Caco-2 (cell line): ENCODE results near the gene NUDT15. TPM values are rescaled to one million over a fixed set of nuclear protein-coding genes. Genes with fewer than 3 reads are reported as not detected.

Experiments
- BruUV-seq: library from RNA; stranded (reverse); fragments of 400-500 nt; replicated peaks from 2 replicates; lab custom pipeline; 2021; lab: Mats Ljungman, UMichigan
- CTCF ChIA-PET: fragments of 300-600 bp; sonication (Branson Sonifier 250); formaldehyde crosslinking; loops from one replicate; lab custom pipeline; 2022; ENCODE audit warnings: antibody characterized with exemption; lab: Charles Lee
- POLR2A ChIA-PET: fragments of 300-600 bp; sonication (Branson Sonifier 250); formaldehyde crosslinking; loops from one replicate; lab custom pipeline; 2022; ENCODE audit warnings: antibody characterized with exemption; lab: Charles Lee
- DNase-seq, 2 experiments: peaks; one replicate each; pipeline versions ENCODE4 v3.0.0 to v3.0.0-alpha.2; 2020 to 2022
- H3K27me3 ChIP-seq: replicated peaks from 2 replicates; pipeline ENCODE4 v1.6.0; 2011; ENCODE audit warnings: low read length; ENCODE audit not compliant: control insufficient read depth, insufficient read depth
- H3K36me3 ChIP-seq: 2 replicates; pipeline ENCODE4 v1.5.1; 2011; ENCODE audit warnings: low read length; ENCODE audit not compliant: control insufficient read depth, insufficient read depth
- H3K4me1 ChIP-seq: fragments of 250-450 bp; sonication (Bioruptor Pico); 2 replicates; pipeline ENCODE4 v1.5.1; 2020; ENCODE audit warnings: mild to moderate bottlenecking
- H3K4me3 ChIP-seq: 2 replicates; pipeline ENCODE4 v1.5.1; 2011; ENCODE audit warnings: low read depth, mild to moderate bottlenecking, control low read depth, low read length
- H3K9me3 ChIP-seq: fragments of 250-450 bp; sonication (Bioruptor Pico); 2 replicates; pipeline ENCODE4 v1.5.1; 2020; ENCODE audit warnings: mild to moderate bottlenecking, moderate library complexity
- H3K27ac Mint-ChIP-seq: one replicate; pipeline ENCODE4 v1.8.0; 2022; ENCODE audit warnings: mixed read lengths; ENCODE audit not compliant: unreplicated experiment
- H3K27me3 Mint-ChIP-seq: one replicate; pipeline ENCODE4 v1.8.0; 2022; ENCODE audit warnings: mixed read lengths; ENCODE audit not compliant: insufficient read depth, unreplicated experiment
- H3K36me3 Mint-ChIP-seq: one replicate; pipeline ENCODE4 v1.8.0; 2022; ENCODE audit warnings: mild to moderate bottlenecking, mixed read lengths; ENCODE audit not compliant: insufficient read depth, unreplicated experiment
- H3K4me1 Mint-ChIP-seq: one replicate; pipeline ENCODE4 v1.8.0; 2022; ENCODE audit warnings: low read depth, mixed read lengths; ENCODE audit not compliant: unreplicated experiment
- H3K4me3 Mint-ChIP-seq: one replicate; pipeline ENCODE4 v1.8.0; 2022; ENCODE audit warnings: mild to moderate bottlenecking, moderate library complexity, mixed read lengths; ENCODE audit not compliant: unreplicated experiment
- H3K9me3 Mint-ChIP-seq: one replicate; pipeline ENCODE4 v1.8.0; 2022; ENCODE audit warnings: mixed read lengths; ENCODE audit not compliant: unreplicated experiment
- CTCF ChIP-seq, 2 experiments: fragments of 200-600 bp in 1 of 2; IDR thresholded peaks; 1 replicate in 1 of 2; 2 replicates in 1 of 2; pipeline versions ENCODE4 v1.5.1 to v1.8.0; 2011 to 2022; ENCODE audit warnings: antibody characterized with exemption in 1 of 2, control low read depth in 1 of 2, inconsistent platforms in 1 of 2, low read depth in 1 of 2, low read length in 1 of 2, mild to moderate bottlenecking in 1 of 2, moderate library complexity in 1 of 2; ENCODE audit not compliant: insufficient read depth in 1 of 2, severe bottlenecking in 1 of 2, unreplicated experiment in 1 of 2
- intact Hi-C: fragments of 100-400 bp; cut with micrococcal nuclease; formaldehyde crosslinking; loops from one replicate; pipeline ENCODE4 v1.10.0; 2022; ENCODE audit not compliant: unreplicated experiment
- total RNA-seq: library from RNA; stranded (reverse); gene quantifications from 2 replicates; pipeline ENCODE4 v1.2.3, GENCODE V29; 2022

NUDT15 gene
- total RNA-seq, 1 experiment from 2014 or later = 36.0 TPM

GRCh38 chr13:48038761-48039160 lies 1.2 kb downstream of the NUDT15 start:
- Mint-ChIP-seq H3K9me3 (no peaks in the 10 kb centered on the region), H3K4me1 (peaks cover 10% of the 10 kb centered on the region), H3K27me3 (no peaks in the 10 kb centered on the region), H3K27ac (peak overlapping the region; percentile 95), H3K4me3 (peak overlapping the region; percentile 96), H3K36me3 (peaks cover 28% of the 10 kb centered on the region)
- Histone ChIP-seq H3K4me1 (peaks cover 27% of the 10 kb centered on the region; the same call in 1 of the 2 replicates), H3K9me3 (no peaks in the 10 kb centered on the region), H3K36me3 (peaks cover 1% of the 10 kb centered on the region; the same call in 1 of the 2 replicates), H3K4me3 (no peak overlapping the region), H3K27me3 (no peaks in the 10 kb centered on the region)
- ChIA-PET CTCF (interaction anchor here (1.1 to 1.9 kb wide), 2 partner anchors 38 to 194 kb away, joined by 4 to 11 read pairs; partner anchors contain the start of genes ITM2B and SUCLA2), POLR2A (interaction anchor here (0.5 kb wide), 1 partner anchor 63 kb away, joined by 3 read pairs; no protein-coding TSS in a partner anchor)
- no peak for TF ChIP-seq CTCF (IDR thresholded peaks at IDR 0.05; ENCODE audit: insufficient read depth in 1 of 2, low read depth in 1 of 2, low read length in 1 of 2, severe bottlenecking in 1 of 2, unreplicated experiment in 1 of 2)
- intact Hi-C loops = loop anchor here (1.0 to 2.0 kb wide), 2 partner anchors 240 to 542 kb away; no protein-coding TSS in a partner anchor
- DNase-seq = no peak
- BruUV-seq = no TSS peak

- Histone ChIP-seq H3K4me3 (no peak overlapping the region), H3K27me3 (no peaks in the 10 kb centered on the region), H3K9me3 (no peaks in the 10 kb centered on the region), H3K4me1 (peaks cover 25% of the 10 kb centered on the region; the same call in 1 of the 2 replicates), H3K36me3 (peaks cover 1% of the 10 kb centered on the region; the same call in 1 of the 2 replicates)
- no TSS peak for BruUV-seq
- H3K27me3 Mint-ChIP-seq = no peaks in the 10 kb centered on the region
- H3K4me3 Mint-ChIP-seq = no peak overlapping the region
- CTCF ChIA-PET = no interaction called here
- H3K36me3 Mint-ChIP-seq = peaks cover 28% of the 10 kb centered on the region
- intact Hi-C loops = no loop called here
- peaks cover 2% of the 10 kb centered on the region for H3K4me1 Mint-ChIP-seq
- no peak for DNase-seq
- POLR2A ChIA-PET = no interaction called here
- no peak for TF ChIP-seq CTCF (IDR thresholded peaks at IDR 0.05; ENCODE audit: insufficient read depth in 1 of 2, low read depth in 1 of 2, low read length in 1 of 2, severe bottlenecking in 1 of 2, unreplicated experiment in 1 of 2)
- no peaks in the 10 kb centered on the region for H3K9me3 Mint-ChIP-seq
- no peak overlapping the region for H3K27ac Mint-ChIP-seq
These were observed 2.5 kb downstream of the NUDT15 start for GRCh38 chr13:48040049-48040448.

- CTCF ChIA-PET = no interaction called here
- H3K36me3 Mint-ChIP-seq = peaks cover 30% of the 10 kb centered on the region
- no peak for DNase-seq
- Histone ChIP-seq H3K27me3 (no peaks in the 10 kb centered on the region), H3K36me3 (peaks cover 1% of the 10 kb centered on the region; the same call in 1 of the 2 replicates), H3K9me3 (no peaks in the 10 kb centered on the region), H3K4me3 (no peak overlapping the region), H3K4me1 (peaks cover 17% of the 10 kb centered on the region; the same call in 1 of the 2 replicates)
- H3K9me3 Mint-ChIP-seq = no peaks in the 10 kb centered on the region
- no peaks in the 10 kb centered on the region for H3K27me3 Mint-ChIP-seq
- H3K27ac Mint-ChIP-seq = no peak overlapping the region
- POLR2A ChIA-PET = interaction anchor here (0.6 kb wide), 1 partner anchor 1069 kb away, joined by 3 read pairs; no protein-coding TSS in a partner anchor
- H3K4me3 Mint-ChIP-seq = no peak overlapping the region
- no TSS peak for BruUV-seq
- H3K4me1 Mint-ChIP-seq = no peaks in the 10 kb centered on the region
- intact Hi-C loops = no loop called here
- no peak for TF ChIP-seq CTCF (IDR thresholded peaks at IDR 0.05; ENCODE audit: insufficient read depth in 1 of 2, low read depth in 1 of 2, low read length in 1 of 2, severe bottlenecking in 1 of 2, unreplicated experiment in 1 of 2)
These were observed 3.4 kb downstream of the NUDT15 start for GRCh38 chr13:48040896-48041295.
